GM19397 (cell line): ENCODE data around the gene LSS.
A peak's percentile ranks its signal among the peaks of the same experiment; 100 is the strongest.
"Not testable (repeated sequence)": the region's sequence is repeated elsewhere in the genome, so short reads cannot be mapped to it uniquely, and the experiment has no call there.

Source experiments
- ATAC-seq: cut with Tn5 transposase; IDR thresholded peaks from one replicate; pipeline ENCODE4 v1.9.1; 2021; ENCODE audit warnings: mild to moderate bottlenecking, moderate library complexity; ENCODE audit not compliant: unreplicated experiment

LSS gene

GRCh38 chr21:46246345-46246744, 17.8 kb upstream of the LSS start:
- ATAC-seq, result no peak

- no peak for ATAC-seq
Observed at GRCh38 chr21:46245213-46245915, 16.8 kb upstream of the LSS start.

GRCh38 chr21:46244602-46245001, 16.0 kb upstream of the LSS start:
- no peak for ATAC-seq

- no peak for ATAC-seq
Observed at GRCh38 chr21:46243960-46244361, 15.4 kb upstream of the LSS start.

- ATAC-seq, result no peak
Observed at GRCh38 chr21:46243325-46243724, 14.8 kb upstream of the LSS start.

GRCh38 chr21:46241577-46241976, 13.0 kb upstream of the LSS start:
- ATAC-seq, result not testable (repeated sequence)

GRCh38 chr21:46239817-46240325, 11.3 kb upstream of the LSS start:
- no peak for ATAC-seq

GRCh38 chr21:46237474-46237873, 8.9 kb upstream of the LSS start:
- ATAC-seq, result no peak

GRCh38 chr21:46234436-46234950, 5.9 kb upstream of the LSS start:
- no peak for ATAC-seq

- ATAC-seq, result no peak
Observed at GRCh38 chr21:46229923-46230260, 1.3 kb upstream of the LSS start.

GRCh38 chr21:46229133-46229922, 754 bp upstream of the LSS start:
- ATAC-seq, result peak; percentile 27

GRCh38 chr21:46227811-46228344, 696 bp downstream of the LSS start:
- no peak for ATAC-seq

- no peak for ATAC-seq
Observed at GRCh38 chr21:46226920-46227599, 1.5 kb downstream of the LSS start.

- no peak for ATAC-seq
Observed at GRCh38 chr21:46226146-46226545, 2.4 kb downstream of the LSS start.

GRCh38 chr21:46223661-46224060, 4.9 kb downstream of the LSS start:
- not testable (repeated sequence) for ATAC-seq

- ATAC-seq, result no peak
Observed at GRCh38 chr21:46223217-46223616, 5.4 kb downstream of the LSS start.

GRCh38 chr21:46222436-46223116, 6.0 kb downstream of the LSS start:
- ATAC-seq, result no peak

- ATAC-seq, result no peak
Observed at GRCh38 chr21:46221664-46222435, 6.7 kb downstream of the LSS start.

GRCh38 chr21:46220847-46221246, 7.7 kb downstream of the LSS start:
- ATAC-seq, result no peak

GRCh38 chr21:46220275-46220810, 8.2 kb downstream of the LSS start:
- no peak for ATAC-seq
